ENCODE data around the gene SMPD4.
"Not testable (repeated sequence)": the region's sequence is repeated elsewhere in the genome, so short reads cannot be mapped to it uniquely, and the experiment has no call there.

Gene SMPD4

GRCh38 chr2:130139331-130140280 lies 41.8 kb downstream of the SMPD4 start:
- H3K4ac ChIP-seq (ENCODE audit: low read depth in 1 of 2, low read length in 2 of 2); H3K27me3 ChIP-seq (ENCODE audit: control insufficient read depth in 1 of 2, insufficient read depth in 1 of 2, low read length in 2 of 2); H3K18ac ChIP-seq (ENCODE audit: low read depth in 1 of 2, low read length in 2 of 2); H3K36me3 ChIP-seq (ENCODE audit: control insufficient read depth in 1 of 2, insufficient read depth in 2 of 2, low read depth in 1 of 2, low read length in 2 of 2); H2BK12ac ChIP-seq (ENCODE audit: low read length in 2 of 2); DNase-seq; H2AFZ ChIP-seq (ENCODE audit: low read depth, low read length); H3K4me2 ChIP-seq (ENCODE audit: low read length, poor library complexity, severe bottlenecking); H3K14ac ChIP-seq (ENCODE audit: low read length in 2 of 2); H3K9me3 ChIP-seq (ENCODE audit: control insufficient read depth, low read length); H2AK5ac ChIP-seq (ENCODE audit: low read length, severe bottlenecking); H3K4me1 ChIP-seq (ENCODE audit: control insufficient read depth, insufficient read depth, low read depth, low read length); H2BK15ac ChIP-seq (ENCODE audit: low read depth, poor library complexity, severe bottlenecking); H3K4me3 ChIP-seq (ENCODE audit: insufficient read depth in 1 of 2, low read depth in 1 of 2, low read length in 2 of 2); H3K23ac ChIP-seq (ENCODE audit: low read length in 2 of 2); H3K9ac ChIP-seq (ENCODE audit: low read length); H4K8ac ChIP-seq (ENCODE audit: low read length); H2BK5ac ChIP-seq (ENCODE audit: low read depth, low read length, poor library complexity, severe bottlenecking); H3K27ac ChIP-seq (ENCODE audit: low read length, poor library complexity, severe bottlenecking); H3K79me1 ChIP-seq (replicated peaks; ENCODE audit: low read length, poor library complexity, severe bottlenecking); H4K91ac ChIP-seq (ENCODE audit: low read length); H2BK120ac ChIP-seq (ENCODE audit: low read depth, low read length): not testable (repeated sequence)
- 88% methylated on average over 12 of the region's 30 CpGs for WGBS

GRCh38 chr2:130138841-130139251 lies 42.6 kb downstream of the SMPD4 start:
- not testable (repeated sequence) for H4K8ac ChIP-seq (ENCODE audit: low read length); H2BK12ac ChIP-seq (ENCODE audit: low read length in 2 of 2); H3K4me3 ChIP-seq (ENCODE audit: insufficient read depth in 1 of 2, low read depth in 1 of 2, low read length in 2 of 2); H2BK120ac ChIP-seq (ENCODE audit: low read depth, low read length); H3K4ac ChIP-seq (ENCODE audit: low read depth in 1 of 2, low read length in 2 of 2); H3K79me1 ChIP-seq (replicated peaks; ENCODE audit: low read length, poor library complexity, severe bottlenecking); H3K18ac ChIP-seq (ENCODE audit: low read depth in 1 of 2, low read length in 2 of 2); H2BK5ac ChIP-seq (ENCODE audit: low read depth, low read length, poor library complexity, severe bottlenecking); H4K91ac ChIP-seq (ENCODE audit: low read length); H3K23ac ChIP-seq (ENCODE audit: low read length in 2 of 2); H2AK5ac ChIP-seq (ENCODE audit: low read length, severe bottlenecking); H3K9me3 ChIP-seq (ENCODE audit: control insufficient read depth, low read length); H3K9ac ChIP-seq (ENCODE audit: low read length); H2BK15ac ChIP-seq (ENCODE audit: low read depth, poor library complexity, severe bottlenecking); H3K27ac ChIP-seq (ENCODE audit: low read length, poor library complexity, severe bottlenecking); H3K4me1 ChIP-seq (ENCODE audit: control insufficient read depth, insufficient read depth, low read depth, low read length); H3K4me2 ChIP-seq (ENCODE audit: low read length, poor library complexity, severe bottlenecking); H3K27me3 ChIP-seq (ENCODE audit: control insufficient read depth in 1 of 2, insufficient read depth in 1 of 2, low read length in 2 of 2); DNase-seq; H3K14ac ChIP-seq (ENCODE audit: low read length in 2 of 2); H3K36me3 ChIP-seq (ENCODE audit: control insufficient read depth in 1 of 2, insufficient read depth in 2 of 2, low read depth in 1 of 2, low read length in 2 of 2); H2AFZ ChIP-seq (ENCODE audit: low read depth, low read length)
- 92% methylated on average over 8 of the region's 15 CpGs for WGBS

DNA sequence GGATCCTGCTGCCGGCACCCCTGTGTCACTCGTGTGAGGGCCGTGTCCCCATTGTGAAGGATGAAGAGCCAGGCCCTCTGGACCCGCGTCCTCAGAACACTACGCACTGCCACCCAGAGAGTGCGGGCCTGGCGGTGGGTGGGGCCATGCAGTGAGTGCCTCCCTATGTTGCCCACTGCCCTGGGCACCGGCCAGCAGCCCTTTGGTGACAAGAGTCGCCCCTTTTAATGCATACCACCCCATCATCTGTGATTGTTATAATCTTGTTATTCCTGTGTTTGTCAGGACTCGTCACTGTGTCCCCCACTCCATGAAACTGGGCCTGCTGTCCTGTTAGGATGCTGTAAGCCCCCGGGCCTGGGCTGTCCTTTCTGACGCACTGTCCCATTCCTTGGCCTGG lies 43.1 kb downstream of the SMPD4 start:
- not testable (repeated sequence) for H2AK5ac ChIP-seq (ENCODE audit: low read length, severe bottlenecking); H3K23ac ChIP-seq (ENCODE audit: low read length in 2 of 2); H2BK5ac ChIP-seq (ENCODE audit: low read depth, low read length, poor library complexity, severe bottlenecking); H4K8ac ChIP-seq (ENCODE audit: low read length); H2BK12ac ChIP-seq (ENCODE audit: low read length in 2 of 2); H3K4me1 ChIP-seq (ENCODE audit: control insufficient read depth, insufficient read depth, low read depth, low read length); H3K36me3 ChIP-seq (ENCODE audit: control insufficient read depth in 1 of 2, insufficient read depth in 2 of 2, low read depth in 1 of 2, low read length in 2 of 2); H3K27ac ChIP-seq (ENCODE audit: low read length, poor library complexity, severe bottlenecking); H2AFZ ChIP-seq (ENCODE audit: low read depth, low read length); H3K4me3 ChIP-seq (ENCODE audit: insufficient read depth in 1 of 2, low read depth in 1 of 2, low read length in 2 of 2); H3K27me3 ChIP-seq (ENCODE audit: control insufficient read depth in 1 of 2, insufficient read depth in 1 of 2, low read length in 2 of 2); DNase-seq; H4K91ac ChIP-seq (ENCODE audit: low read length); H2BK120ac ChIP-seq (ENCODE audit: low read depth, low read length); H3K9ac ChIP-seq (ENCODE audit: low read length); H3K4ac ChIP-seq (ENCODE audit: low read depth in 1 of 2, low read length in 2 of 2); H3K9me3 ChIP-seq (ENCODE audit: control insufficient read depth, low read length); H3K79me1 ChIP-seq (replicated peaks; ENCODE audit: low read length, poor library complexity, severe bottlenecking); H3K4me2 ChIP-seq (ENCODE audit: low read length, poor library complexity, severe bottlenecking); H2BK15ac ChIP-seq (ENCODE audit: low read depth, poor library complexity, severe bottlenecking); H3K14ac ChIP-seq (ENCODE audit: low read length in 2 of 2); H3K18ac ChIP-seq (ENCODE audit: low read depth in 1 of 2, low read length in 2 of 2)
- 82% methylated on average over 2 of the region's 13 CpGs for WGBS

- not testable (repeated sequence) for DNase-seq; H4K8ac ChIP-seq (ENCODE audit: low read length); H3K4ac ChIP-seq (ENCODE audit: low read depth in 1 of 2, low read length in 2 of 2); H3K27me3 ChIP-seq (ENCODE audit: control insufficient read depth in 1 of 2, insufficient read depth in 1 of 2, low read length in 2 of 2); H3K79me1 ChIP-seq (replicated peaks; ENCODE audit: low read length, poor library complexity, severe bottlenecking); H2AK5ac ChIP-seq (ENCODE audit: low read length, severe bottlenecking); H2BK5ac ChIP-seq (ENCODE audit: low read depth, low read length, poor library complexity, severe bottlenecking); H3K9ac ChIP-seq (ENCODE audit: low read length); H3K23ac ChIP-seq (ENCODE audit: low read length in 2 of 2); H3K36me3 ChIP-seq (ENCODE audit: control insufficient read depth in 1 of 2, insufficient read depth in 2 of 2, low read depth in 1 of 2, low read length in 2 of 2); H2BK120ac ChIP-seq (ENCODE audit: low read depth, low read length); H2BK15ac ChIP-seq (ENCODE audit: low read depth, poor library complexity, severe bottlenecking); H3K18ac ChIP-seq (ENCODE audit: low read depth in 1 of 2, low read length in 2 of 2); H2BK12ac ChIP-seq (ENCODE audit: low read length in 2 of 2); H3K4me1 ChIP-seq (ENCODE audit: control insufficient read depth, insufficient read depth, low read depth, low read length); H3K9me3 ChIP-seq (ENCODE audit: control insufficient read depth, low read length); H3K4me3 ChIP-seq (ENCODE audit: insufficient read depth in 1 of 2, low read depth in 1 of 2, low read length in 2 of 2); H3K14ac ChIP-seq (ENCODE audit: low read length in 2 of 2); H3K27ac ChIP-seq (ENCODE audit: low read length, poor library complexity, severe bottlenecking); H2AFZ ChIP-seq (ENCODE audit: low read depth, low read length); H3K4me2 ChIP-seq (ENCODE audit: low read length, poor library complexity, severe bottlenecking); H4K91ac ChIP-seq (ENCODE audit: low read length)
- 61% methylated on average over 3 of the region's 5 CpGs for WGBS
These were observed 44.3 kb downstream of the SMPD4 start for GRCh38 chr2:130137118-130137517.
